WERI-Rb-1 (cell line): ENCODE data around the gene TCP11.

Experiments
- DNase-seq: peaks from one replicate; pipeline ENCODE4 v3.0.0-alpha.2; 2020
- H3K27ac ChIP-seq: fragments of 250-450 bp; sonication (Bioruptor Pico); 2 replicates; pipeline ENCODE4 v1.5.1; 2020; ENCODE audit warnings: mild to moderate bottlenecking, moderate library complexity
- H3K27me3 ChIP-seq: fragments of 250-450 bp; sonication (Bioruptor Pico); 2 replicates; pipeline ENCODE4 v1.5.1; 2021; ENCODE audit warnings: mild to moderate bottlenecking, low read depth, moderate library complexity; ENCODE audit not compliant: insufficient read depth, severe bottlenecking
- H3K36me3 ChIP-seq: fragments of 250-450 bp; sonication (Bioruptor Pico); 2 replicates; pipeline ENCODE4 v1.5.1; 2020; ENCODE audit warnings: mild to moderate bottlenecking, moderate library complexity
- H3K4me3 ChIP-seq: 2 replicates; pipeline ENCODE4 v1.5.1; 2011; ENCODE audit warnings: low read depth, mild to moderate bottlenecking, control low read depth, low read length
- H3K9me3 ChIP-seq: fragments of 250-450 bp; sonication (Bioruptor Pico); 2 replicates; pipeline ENCODE4 v1.5.1; 2021; ENCODE audit warnings: mild to moderate bottlenecking, moderate library complexity; ENCODE audit not compliant: severe bottlenecking
- TF ChIP-seq, protein P1 (sequence below): IDR thresholded peaks from 2 replicates; pipeline ENCODE4 v1.5.1; 2011; ENCODE audit warnings: low read depth, mild to moderate bottlenecking, control low read depth, inconsistent platforms, low read length

Gene TCP11

DNA sequence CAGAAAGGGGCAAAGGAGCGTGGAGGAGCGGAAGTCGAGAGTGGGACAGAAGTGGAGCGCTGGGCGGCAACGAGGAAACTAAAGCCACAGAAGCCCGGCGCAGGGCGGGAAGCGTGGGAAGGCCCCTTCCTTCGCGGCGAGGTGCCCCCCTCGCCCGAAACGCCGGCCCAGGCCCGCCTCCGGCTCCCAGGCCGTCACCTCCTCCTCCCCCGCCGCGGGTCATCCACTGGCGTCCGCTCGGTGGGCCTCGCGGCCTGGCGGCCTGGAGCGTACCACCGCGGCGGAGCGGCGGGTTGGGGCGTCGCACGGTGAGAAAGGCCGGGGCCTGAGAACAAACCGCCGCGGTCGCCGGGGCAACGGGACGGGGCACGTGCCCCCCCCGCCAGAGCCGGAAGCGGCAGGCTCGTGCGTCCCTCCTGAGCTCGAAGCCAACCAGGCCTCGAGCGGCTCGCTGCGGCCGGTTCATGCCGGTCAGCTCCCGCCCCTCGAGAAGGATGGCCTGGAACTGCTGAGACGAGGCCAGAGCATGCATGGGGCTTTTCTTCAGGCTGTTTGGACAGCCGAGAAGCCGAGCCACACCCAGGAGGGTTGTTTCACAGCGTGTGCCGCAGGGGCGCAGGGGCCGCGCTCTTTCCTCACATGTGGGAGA is at the start of gene TCP11:
TCP11 (minus strand) TSS at position 333 of the 649 bp plus-strand sequence. CDS start 469 bp downstream, outside the sequence.
- DNase-seq, result no peak
- no peaks in the 10 kb centered on the region for H3K36me3 ChIP-seq
- TF ChIP-seq, protein P1, sequence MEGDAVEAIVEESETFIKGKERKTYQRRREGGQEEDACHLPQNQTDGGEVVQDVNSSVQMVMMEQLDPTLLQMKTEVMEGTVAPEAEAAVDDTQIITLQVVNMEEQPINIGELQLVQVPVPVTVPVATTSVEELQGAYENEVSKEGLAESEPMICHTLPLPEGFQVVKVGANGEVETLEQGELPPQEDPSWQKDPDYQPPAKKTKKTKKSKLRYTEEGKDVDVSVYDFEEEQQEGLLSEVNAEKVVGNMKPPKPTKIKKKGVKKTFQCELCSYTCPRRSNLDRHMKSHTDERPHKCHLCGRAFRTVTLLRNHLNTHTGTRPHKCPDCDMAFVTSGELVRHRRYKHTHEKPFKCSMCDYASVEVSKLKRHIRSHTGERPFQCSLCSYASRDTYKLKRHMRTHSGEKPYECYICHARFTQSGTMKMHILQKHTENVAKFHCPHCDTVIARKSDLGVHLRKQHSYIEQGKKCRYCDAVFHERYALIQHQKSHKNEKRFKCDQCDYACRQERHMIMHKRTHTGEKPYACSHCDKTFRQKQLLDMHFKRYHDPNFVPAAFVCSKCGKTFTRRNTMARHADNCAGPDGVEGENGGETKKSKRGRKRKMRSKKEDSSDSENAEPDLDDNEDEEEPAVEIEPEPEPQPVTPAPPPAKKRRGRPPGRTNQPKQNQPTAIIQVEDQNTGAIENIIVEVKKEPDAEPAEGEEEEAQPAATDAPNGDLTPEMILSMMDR, result no peak
- H3K27me3 ChIP-seq, result no peaks in the 10 kb centered on the region
- no peak within 1 kb of the TSS for H3K27ac ChIP-seq
- H3K4me3 ChIP-seq, result no peak within 1 kb of the TSS
- no peaks in the 10 kb centered on the region for H3K9me3 ChIP-seq

- Histone ChIP-seq H3K27me3 (no peaks in the 10 kb centered on the region), H3K27ac (no peak overlapping the region), H3K4me3 (no peak overlapping the region), H3K36me3 (no peaks in the 10 kb centered on the region), H3K9me3 (no peaks in the 10 kb centered on the region)
- DNase-seq, result no peak
- TF ChIP-seq, protein P1, result no peak
Observed at GRCh38 chr6:35190306-35190705, 49.2 kb upstream of the TCP11 start.

DNA sequence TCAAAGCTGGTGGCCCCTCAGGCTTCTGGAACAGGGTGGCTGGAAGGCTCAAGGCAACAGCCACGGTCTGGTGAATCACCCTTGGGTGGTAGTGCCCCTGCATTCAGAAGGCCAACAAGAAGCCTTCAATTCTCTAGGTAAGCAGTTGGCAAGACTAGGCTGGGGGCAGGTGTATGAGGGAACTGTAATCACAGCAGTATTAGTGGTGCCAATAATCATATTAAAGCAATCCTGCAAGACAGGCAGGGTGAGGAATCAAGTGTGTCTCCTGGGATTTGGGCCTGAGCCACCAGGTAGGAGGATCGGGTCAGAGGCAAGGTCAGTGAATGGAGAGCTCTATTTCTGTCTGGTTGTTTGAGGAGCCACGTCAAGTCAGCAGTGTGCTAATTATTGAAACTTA is 47.7 kb upstream of the TCP11 start:
- Histone ChIP-seq H3K36me3 (no peaks in the 10 kb centered on the region), H3K27ac (no peak overlapping the region), H3K4me3 (no peak overlapping the region), H3K27me3 (no peaks in the 10 kb centered on the region), H3K9me3 (no peaks in the 10 kb centered on the region)
- TF ChIP-seq, protein P1, result no peak
- DNase-seq, result peak; percentile 44

DNA sequence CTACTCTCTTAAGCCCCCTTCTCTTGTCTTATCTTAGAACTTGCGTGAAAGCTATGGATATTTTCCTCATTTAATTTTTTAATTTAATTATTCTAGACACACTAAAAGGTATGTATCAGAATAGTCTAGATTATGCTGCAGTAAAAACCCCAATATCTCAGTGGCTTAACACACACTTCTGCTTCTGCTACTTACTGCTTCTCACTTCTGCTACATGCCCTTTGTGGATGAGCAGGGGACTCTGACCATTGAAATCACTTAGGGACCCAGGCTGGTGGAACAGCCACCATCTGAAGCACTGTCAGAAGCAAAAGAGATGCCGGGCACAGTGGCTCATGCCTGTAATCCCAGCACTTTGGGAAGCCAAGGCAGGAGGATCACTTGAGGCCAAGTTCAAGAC is 45.4 kb upstream of the TCP11 start:
- Histone ChIP-seq H3K9me3 (no peaks in the 10 kb centered on the region), H3K27me3 (no peaks in the 10 kb centered on the region), H3K36me3 (no peaks in the 10 kb centered on the region), H3K27ac (no peak overlapping the region), H3K4me3 (no peak overlapping the region)
- TF ChIP-seq, protein P1, result no peak
- no peak for DNase-seq

GRCh38 chr6:35185971-35186370 is 44.8 kb upstream of the TCP11 start:
- TF ChIP-seq, protein P1, result no peak
- DNase-seq, result no peak
- H3K27ac ChIP-seq, result no peak overlapping the region
- H3K27me3 ChIP-seq, result no peaks in the 10 kb centered on the region
- H3K9me3 ChIP-seq, result no peaks in the 10 kb centered on the region
- no peaks in the 10 kb centered on the region for H3K36me3 ChIP-seq
- no peak overlapping the region for H3K4me3 ChIP-seq

GRCh38 chr6:35185302-35185681 is 44.2 kb upstream of the TCP11 start:
- no peak for DNase-seq
- no peak overlapping the region for H3K27ac ChIP-seq

More at GRCh38 chr6:35185302-35185681, 44.2 kb upstream of the TCP11 start:
- no peak overlapping the region for H3K4me3 ChIP-seq
- TF ChIP-seq, protein P1, result no peak
- H3K9me3 ChIP-seq, result no peaks in the 10 kb centered on the region
- no peaks in the 10 kb centered on the region for H3K36me3 ChIP-seq
- H3K27me3 ChIP-seq, result no peaks in the 10 kb centered on the region
